HG02623 (cell line): ENCODE results near the gene RBMX2.
"Not testable (repeated sequence)": the region's sequence is repeated elsewhere in the genome, so short reads cannot be mapped to it uniquely, and the experiment has no call there.

Experiments used
- ATAC-seq: cut with Tn5 transposase; IDR thresholded peaks from one replicate; pipeline ENCODE4 v1.9.1; 2021; ENCODE audit warnings: moderate library complexity; ENCODE audit not compliant: unreplicated experiment

RBMX2 gene

GRCh38 chrX:130401415-130402207, at the start of gene RBMX2:
TSS of gene RBMX2 (plus strand) at chrX:130401987. CDS start at chrX:130402033, 46 bp downstream.
- ATAC-seq = peak; percentile 93

GRCh38 chrX:130352050-130352449, 49.7 kb upstream of the RBMX2 start:
- not testable (repeated sequence) for ATAC-seq

- no peak for ATAC-seq
Observed at GRCh38 chrX:130376077-130376476, 25.7 kb upstream of the RBMX2 start.

- ATAC-seq = no peak
Observed at GRCh38 chrX:130378024-130378669, 23.6 kb upstream of the RBMX2 start.

- no peak for ATAC-seq
Observed at GRCh38 chrX:130385520-130385919, 16.3 kb upstream of the RBMX2 start, which contains the start of gene GPR119. TSS of gene GPR119 (minus strand) at chrX:130385674. CDS start at chrX:130385447, 227 bp downstream.

- ATAC-seq = no peak
Observed at GRCh38 chrX:130386408-130386808, 15.4 kb upstream of the RBMX2 start.

- ATAC-seq = no peak
Observed at GRCh38 chrX:130393451-130394074, 8.2 kb upstream of the RBMX2 start.

- ATAC-seq = no peak
Observed at GRCh38 chrX:130395341-130395740, 6.4 kb upstream of the RBMX2 start.

GRCh38 chrX:130402208-130402684, 459 bp downstream of the RBMX2 start:
- no peak for ATAC-seq

- no peak for ATAC-seq
Observed at GRCh38 chrX:130413415-130413814, 11.6 kb downstream of the RBMX2 start.

- no peak for ATAC-seq
Observed at GRCh38 chrX:130414800-130415199, 13.0 kb downstream of the RBMX2 start.

- no peak for ATAC-seq
Observed at GRCh38 chrX:130415201-130415600, 13.4 kb downstream of the RBMX2 start.

GRCh38 chrX:130416785-130417184, 15.0 kb downstream of the RBMX2 start:
- no peak for ATAC-seq

GRCh38 chrX:130418066-130418465, 16.3 kb downstream of the RBMX2 start:
- no peak for ATAC-seq

GRCh38 chrX:130418740-130419139, 17.0 kb downstream of the RBMX2 start:
- ATAC-seq = peak; percentile 42

- peak; percentile 22 for ATAC-seq
Observed at GRCh38 chrX:130419263-130419662, 17.5 kb downstream of the RBMX2 start.

- ATAC-seq = no peak
Observed at GRCh38 chrX:130426531-130426930, 24.7 kb downstream of the RBMX2 start.

GRCh38 chrX:130429236-130429635, 27.4 kb downstream of the RBMX2 start:
- not testable (repeated sequence) for ATAC-seq

GRCh38 chrX:130435937-130436336, 34.1 kb downstream of the RBMX2 start:
- no peak for ATAC-seq

GRCh38 chrX:130437996-130438395, 36.2 kb downstream of the RBMX2 start:
- not testable (repeated sequence) for ATAC-seq

- no peak for ATAC-seq
Observed at GRCh38 chrX:130443875-130444274, 42.1 kb downstream of the RBMX2 start.
